Glutamatergic neuron (in vitro differentiated cells): ENCODE measurements around the gene VN1R2. TPM values are rescaled to one million over a fixed set of nuclear protein-coding genes. Genes with fewer than 3 reads are reported as not detected.
"Not testable (repeated sequence)": the region's sequence is repeated elsewhere in the genome, so short reads cannot be mapped to it uniquely, and the experiment has no call there.

Source experiments
- DNase-seq: peaks from one replicate; pipeline ENCODE4 v3.0.0; 2022
- H3K27ac Mint-ChIP-seq: one replicate; pipeline ENCODE4 v1.8.0; 2020; ENCODE audit warnings: mild to moderate bottlenecking, mixed read lengths, inconsistent platforms; ENCODE audit not compliant: unreplicated experiment
- H3K27me3 Mint-ChIP-seq: one replicate; pipeline ENCODE4 v1.8.0; 2020; ENCODE audit warnings: mild to moderate bottlenecking, moderate library complexity, mixed read lengths, inconsistent platforms; ENCODE audit not compliant: unreplicated experiment
- H3K36me3 Mint-ChIP-seq: one replicate; pipeline ENCODE4 v1.8.0; 2020; ENCODE audit warnings: mild to moderate bottlenecking, mixed read lengths, inconsistent platforms; ENCODE audit not compliant: unreplicated experiment
- H3K4me1 Mint-ChIP-seq: one replicate; pipeline ENCODE4 v1.8.0; 2020; ENCODE audit warnings: mild to moderate bottlenecking, low read depth, mixed read lengths, inconsistent platforms; ENCODE audit not compliant: unreplicated experiment
- H3K4me3 Mint-ChIP-seq: one replicate; pipeline ENCODE4 v1.8.0; 2020; ENCODE audit warnings: mild to moderate bottlenecking, mixed read lengths, inconsistent platforms; ENCODE audit not compliant: unreplicated experiment
- H3K9me3 Mint-ChIP-seq: one replicate; pipeline ENCODE4 v1.8.0; 2020; ENCODE audit warnings: mild to moderate bottlenecking, moderate library complexity, mixed read lengths, inconsistent platforms; ENCODE audit not compliant: unreplicated experiment
- long read RNA-seq: library from polyadenylated mRNA; unstranded; transcript quantifications from one replicate; pipeline ENCODE4 v2.0.0, GENCODE V29; 2020; ENCODE audit not compliant: unreplicated experiment
- total RNA-seq: library from RNA; stranded (reverse); fragmentation: NEBNext Ultra II Directional; extraction: Animal tissue kit (Norgen Biotek cat#: 25700); gene quantifications from one replicate; pipeline ENCODE4 v1.2.1, GENCODE V29; 2021; ENCODE audit not compliant: unreplicated experiment
- TF ChIP-seq, protein P1 (sequence below): fragments of 200-600 bp; sonication (generic); IDR thresholded peaks from one replicate; pipeline ENCODE4 v1.5.0; 2021; ENCODE audit not compliant: partially characterized antibody, unreplicated experiment

VN1R2 gene, protein sequence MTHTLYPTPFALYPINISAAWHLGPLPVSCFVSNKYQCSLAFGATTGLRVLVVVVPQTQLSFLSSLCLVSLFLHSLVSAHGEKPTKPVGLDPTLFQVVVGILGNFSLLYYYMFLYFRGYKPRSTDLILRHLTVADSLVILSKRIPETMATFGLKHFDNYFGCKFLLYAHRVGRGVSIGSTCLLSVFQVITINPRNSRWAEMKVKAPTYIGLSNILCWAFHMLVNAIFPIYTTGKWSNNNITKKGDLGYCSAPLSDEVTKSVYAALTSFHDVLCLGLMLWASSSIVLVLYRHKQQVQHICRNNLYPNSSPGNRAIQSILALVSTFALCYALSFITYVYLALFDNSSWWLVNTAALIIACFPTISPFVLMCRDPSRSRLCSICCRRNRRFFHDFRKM
- not detected for total RNA-seq
- long read RNA-seq = 0 reads

DNA sequence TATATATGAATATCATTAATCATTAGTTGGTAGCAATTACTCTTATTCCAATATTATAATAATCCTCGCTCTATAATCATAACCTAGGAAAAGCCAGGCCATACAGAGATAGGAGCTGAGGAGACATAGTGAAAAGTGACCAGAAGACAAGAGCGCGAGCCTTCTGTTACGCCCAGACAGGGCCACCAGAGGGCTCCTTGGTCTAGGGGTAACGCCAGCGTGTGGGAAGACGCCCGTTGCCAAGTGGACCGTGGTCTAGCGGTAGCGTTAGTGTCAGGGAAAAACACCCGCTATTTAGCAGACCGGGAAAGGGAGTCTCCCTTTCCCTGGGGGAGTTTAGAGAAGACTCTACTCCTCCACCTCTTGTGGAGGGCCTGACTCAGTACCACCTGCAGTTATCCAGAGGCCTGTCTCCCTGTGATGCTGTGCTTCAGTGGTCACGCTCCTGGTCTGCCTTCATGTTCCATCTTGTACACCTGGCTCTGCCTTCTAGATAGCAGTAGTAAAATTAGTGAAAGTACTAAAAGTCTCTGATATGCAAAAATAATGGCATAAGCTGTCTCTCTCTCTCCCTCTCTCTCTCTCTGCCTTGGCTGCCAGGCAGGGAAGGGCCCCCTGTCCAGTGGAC lies at the start of gene VN1R2:
VN1R2 (plus strand) TSS at position 578 of the 628 bp plus-strand sequence. CDS start 84 bp downstream, outside the sequence.
- H3K27ac Mint-ChIP-seq, H3K4me1 Mint-ChIP-seq, H3K27me3 Mint-ChIP-seq, H3K4me3 Mint-ChIP-seq, H3K9me3 Mint-ChIP-seq, DNase-seq: not testable (repeated sequence)
- H3K36me3 Mint-ChIP-seq = peaks cover 15% of the 10 kb centered on the region

DNA sequence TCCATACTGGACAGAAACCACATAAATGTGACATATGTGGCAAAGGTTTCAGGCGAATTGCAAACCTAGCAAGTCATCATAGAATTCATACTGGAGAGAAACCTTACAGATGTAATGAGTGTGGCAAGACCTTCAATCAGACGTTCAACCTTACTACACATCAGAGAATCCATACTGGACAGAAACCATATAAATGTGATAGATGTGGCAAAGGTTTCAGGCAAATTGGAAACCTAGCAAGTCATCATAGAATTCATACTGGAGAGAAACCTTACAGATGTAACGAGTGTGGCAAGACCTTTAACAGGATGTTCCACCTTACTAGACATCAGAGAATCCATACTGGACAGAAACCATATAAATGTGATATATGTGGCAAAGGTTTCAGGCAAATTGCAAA lies 46.5 kb upstream of the VN1R2 start:
- not testable (repeated sequence) for H3K4me1 Mint-ChIP-seq, DNase-seq, H3K27me3 Mint-ChIP-seq, H3K27ac Mint-ChIP-seq, H3K4me3 Mint-ChIP-seq
- Mint-ChIP-seq H3K36me3 (peaks cover 56% of the 10 kb centered on the region), H3K9me3 (peaks cover 17% of the 10 kb centered on the region)

DNA sequence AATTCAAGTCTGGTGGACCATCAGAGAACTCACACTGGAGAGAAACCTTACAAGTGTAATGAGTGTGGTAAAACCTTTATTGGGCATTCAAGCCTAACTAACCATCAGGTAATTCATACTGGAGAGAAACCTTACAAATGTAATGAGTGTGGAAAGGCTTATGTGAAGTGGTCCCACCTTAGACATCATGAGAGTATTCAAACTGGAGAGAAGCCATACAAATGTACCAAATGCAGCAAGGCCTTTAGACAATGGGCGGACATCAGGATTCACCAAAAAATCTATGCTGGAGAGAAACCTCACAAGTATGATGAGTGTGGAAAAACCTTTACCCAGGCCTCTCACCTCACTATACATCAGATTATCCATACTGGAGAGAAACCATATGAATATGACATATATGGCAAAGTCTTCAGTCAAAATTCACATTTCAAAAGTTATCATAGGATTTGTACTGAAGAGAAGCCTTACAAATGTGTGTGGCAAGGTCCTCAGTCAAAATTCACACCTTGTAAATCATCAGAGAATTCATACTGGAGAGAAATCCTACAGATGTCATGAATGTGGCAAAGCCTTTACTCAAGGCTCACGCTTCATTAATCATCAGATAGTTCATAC lies 45.3 kb upstream of the VN1R2 start:
- H3K27me3 Mint-ChIP-seq = no peaks in the 10 kb centered on the region
- H3K9me3 Mint-ChIP-seq = peaks cover 15% of the 10 kb centered on the region
- H3K27ac Mint-ChIP-seq = no peak overlapping the region
- no peaks in the 10 kb centered on the region for H3K4me1 Mint-ChIP-seq
- H3K36me3 Mint-ChIP-seq = peaks cover 46% of the 10 kb centered on the region
- DNase-seq = no peak
- TF ChIP-seq, protein P1, sequence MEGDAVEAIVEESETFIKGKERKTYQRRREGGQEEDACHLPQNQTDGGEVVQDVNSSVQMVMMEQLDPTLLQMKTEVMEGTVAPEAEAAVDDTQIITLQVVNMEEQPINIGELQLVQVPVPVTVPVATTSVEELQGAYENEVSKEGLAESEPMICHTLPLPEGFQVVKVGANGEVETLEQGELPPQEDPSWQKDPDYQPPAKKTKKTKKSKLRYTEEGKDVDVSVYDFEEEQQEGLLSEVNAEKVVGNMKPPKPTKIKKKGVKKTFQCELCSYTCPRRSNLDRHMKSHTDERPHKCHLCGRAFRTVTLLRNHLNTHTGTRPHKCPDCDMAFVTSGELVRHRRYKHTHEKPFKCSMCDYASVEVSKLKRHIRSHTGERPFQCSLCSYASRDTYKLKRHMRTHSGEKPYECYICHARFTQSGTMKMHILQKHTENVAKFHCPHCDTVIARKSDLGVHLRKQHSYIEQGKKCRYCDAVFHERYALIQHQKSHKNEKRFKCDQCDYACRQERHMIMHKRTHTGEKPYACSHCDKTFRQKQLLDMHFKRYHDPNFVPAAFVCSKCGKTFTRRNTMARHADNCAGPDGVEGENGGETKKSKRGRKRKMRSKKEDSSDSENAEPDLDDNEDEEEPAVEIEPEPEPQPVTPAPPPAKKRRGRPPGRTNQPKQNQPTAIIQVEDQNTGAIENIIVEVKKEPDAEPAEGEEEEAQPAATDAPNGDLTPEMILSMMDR = no peak
- H3K4me3 Mint-ChIP-seq = no peak overlapping the region

DNA sequence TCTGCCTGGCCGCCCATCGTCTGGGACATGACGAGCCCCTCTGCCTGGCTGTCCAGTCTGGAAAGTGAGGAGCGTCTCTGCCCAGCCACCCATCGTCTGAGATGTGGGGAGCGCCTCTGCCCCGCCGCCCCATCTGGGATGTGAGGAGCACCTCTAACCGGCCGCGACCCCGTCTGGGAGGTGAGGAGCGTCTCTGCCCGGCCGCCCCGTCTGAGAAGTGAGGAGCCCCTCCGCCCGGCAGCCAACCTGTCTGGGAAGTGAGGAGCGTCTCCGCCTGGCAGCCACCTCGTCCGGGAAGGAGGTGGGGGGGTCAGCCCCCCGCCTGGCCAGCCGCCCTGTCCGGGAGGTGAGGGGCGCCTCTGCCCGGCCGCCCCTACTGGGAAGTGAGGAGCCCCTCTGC lies 35.4 kb upstream of the VN1R2 start:
- Mint-ChIP-seq H3K9me3 (peaks cover 14% of the 10 kb centered on the region), H3K36me3 (peaks cover 29% of the 10 kb centered on the region)
- not testable (repeated sequence) for H3K27ac Mint-ChIP-seq, H3K27me3 Mint-ChIP-seq, DNase-seq, H3K4me1 Mint-ChIP-seq, H3K4me3 Mint-ChIP-seq

DNA sequence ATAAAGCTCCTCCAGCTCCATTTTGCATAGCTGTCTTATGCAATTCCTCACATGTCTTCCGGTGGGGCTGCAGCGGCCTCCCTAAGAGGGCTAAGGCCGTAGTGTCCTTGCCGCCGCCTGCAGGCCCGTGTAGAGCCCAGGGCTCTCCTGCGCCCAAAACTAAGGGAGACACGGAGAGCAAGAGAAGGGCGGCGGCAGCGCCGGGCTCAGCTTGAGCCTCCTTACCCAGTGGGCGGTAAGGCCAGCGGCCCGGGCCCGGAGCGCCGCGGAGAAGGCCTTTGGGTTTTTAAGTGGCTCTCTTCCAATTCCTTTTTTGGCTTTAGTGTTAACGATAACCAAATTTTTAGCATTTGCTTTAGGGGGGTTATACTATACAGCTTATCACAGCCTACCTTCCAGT lies 33.5 kb upstream of the VN1R2 start:
- Mint-ChIP-seq H3K4me1 (no peaks in the 10 kb centered on the region), H3K9me3 (peaks cover 17% of the 10 kb centered on the region), H3K4me3 (no peak overlapping the region), H3K27me3 (peaks cover 3% of the 10 kb centered on the region), H3K36me3 (peaks cover 36% of the 10 kb centered on the region), H3K27ac (no peak overlapping the region)
- DNase-seq = no peak
- TF ChIP-seq, protein P1 = no peak

DNA sequence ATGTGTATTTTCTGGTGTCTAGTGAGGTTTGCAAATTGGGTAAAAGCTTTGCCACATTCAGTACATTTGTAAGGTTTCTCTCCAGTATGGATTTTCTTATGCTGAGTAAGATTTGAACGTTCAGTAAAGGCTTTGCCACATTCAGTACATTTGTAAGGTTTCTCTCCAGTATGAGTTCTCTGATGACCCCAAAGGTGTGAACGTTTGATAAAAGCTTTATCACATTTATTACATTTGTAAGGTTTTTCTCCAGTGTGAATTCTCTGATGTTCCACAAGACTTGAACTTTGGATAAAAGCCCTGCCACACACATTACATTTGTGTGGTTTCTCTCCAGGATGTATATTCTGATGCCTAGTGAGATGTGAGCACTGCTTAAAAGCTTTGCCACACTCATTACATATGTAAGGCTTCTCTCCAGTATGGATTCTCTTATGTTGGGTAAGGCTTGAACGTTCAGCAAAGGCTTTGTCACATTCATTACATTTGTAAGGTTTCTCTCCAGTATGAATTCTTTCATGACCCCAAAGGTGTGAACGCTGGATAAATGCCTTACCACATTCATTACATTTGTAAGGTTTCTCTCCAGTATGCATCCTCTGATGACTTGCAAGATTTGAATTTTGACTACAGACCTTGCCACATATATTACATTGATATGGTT lies 20.8 kb upstream of the VN1R2 start:
- Mint-ChIP-seq H3K4me1 (no peaks in the 10 kb centered on the region), H3K36me3 (peaks cover 63% of the 10 kb centered on the region)

More for the DNA sequence above, 20.8 kb upstream of the VN1R2 start:
- Mint-ChIP-seq H3K4me3 (no peak overlapping the region), H3K27me3 (peaks cover 1% of the 10 kb centered on the region), H3K9me3 (peaks cover 19% of the 10 kb centered on the region), H3K27ac (no peak overlapping the region)
- DNase-seq = no peak
- TF ChIP-seq, protein P1 = no peak
